ENCODE measurements around the gene MYH10. TPM values are rescaled to one million over a fixed set of nuclear protein-coding genes. Genes with fewer than 3 reads are reported as not detected.

The MYH10 gene
- total RNA-seq, 1 donor from 2014 or later = 75.7 TPM

DNA sequence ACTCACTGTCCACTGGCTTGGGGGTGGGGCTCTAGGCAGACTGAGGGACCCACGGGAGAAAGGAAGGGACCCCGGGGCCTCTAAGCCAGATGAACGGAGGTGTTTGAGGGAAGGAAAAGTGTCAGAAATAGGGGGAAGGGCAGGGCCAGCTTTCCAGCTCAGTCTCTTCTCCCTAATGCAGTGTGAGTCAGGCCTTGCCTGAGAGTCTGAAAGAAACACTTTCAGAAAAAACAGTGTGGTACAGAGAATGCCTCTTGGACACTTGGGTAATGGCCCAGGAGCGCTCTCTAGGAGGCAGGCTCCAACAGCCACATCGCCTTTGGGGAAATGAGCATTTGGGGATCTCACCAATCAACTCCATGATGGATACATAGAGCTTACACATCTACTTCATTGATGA lies 148.0 kb downstream of the MYH10 start:
- DNase-seq (ENCODE audit: low spot score) = no peak
- ATAC-seq = no peak
- intact Hi-C loops (cut with DNase I) = no loop called here

DNA sequence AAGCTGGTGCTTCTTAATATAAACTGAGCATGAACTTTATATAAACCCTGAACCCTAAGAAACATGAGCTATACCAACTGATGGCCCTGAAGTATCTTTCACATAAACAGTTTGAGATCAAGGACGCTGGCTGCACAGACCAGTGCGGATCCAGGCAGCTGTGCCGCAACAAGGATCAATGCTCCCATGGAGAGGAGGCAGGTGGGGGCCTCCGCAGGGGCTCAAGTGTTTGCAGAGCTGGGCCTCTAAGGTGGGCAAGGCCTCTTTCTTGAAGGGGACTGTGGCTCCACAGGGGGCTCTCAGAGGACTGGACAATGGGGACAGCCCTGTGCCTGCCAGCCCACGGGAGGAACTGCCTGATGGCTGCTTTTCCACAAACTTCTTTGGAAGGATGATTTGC lies 148.8 kb downstream of the MYH10 start:
- intact Hi-C loops (cut with DNase I) = no loop called here
- ATAC-seq (no peak), DNase-seq (ENCODE audit: low spot score) (no peak)

DNA sequence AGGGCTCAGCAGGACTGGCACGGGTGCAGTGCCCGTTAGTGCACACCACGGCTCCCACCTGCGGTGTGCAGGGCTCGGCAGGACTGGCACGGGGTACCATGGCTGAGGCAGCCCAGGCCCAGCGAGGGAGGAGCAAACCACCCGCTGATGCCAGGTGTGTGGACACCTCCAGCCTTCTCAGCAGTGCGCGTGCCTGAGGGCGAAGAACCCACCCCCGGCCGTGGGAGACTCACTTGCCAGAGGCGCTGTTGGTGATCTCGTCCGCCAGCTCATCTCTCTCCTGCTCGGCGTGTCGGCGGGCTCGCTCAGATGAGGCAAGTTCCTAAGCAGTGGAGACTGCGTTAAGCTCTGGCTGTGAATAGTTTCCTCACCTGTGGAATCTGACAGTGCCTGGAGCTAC lies 149.4 kb downstream of the MYH10 start:
- intact Hi-C loops (cut with DNase I) = no loop called here
- no peak for ATAC-seq

DNA sequence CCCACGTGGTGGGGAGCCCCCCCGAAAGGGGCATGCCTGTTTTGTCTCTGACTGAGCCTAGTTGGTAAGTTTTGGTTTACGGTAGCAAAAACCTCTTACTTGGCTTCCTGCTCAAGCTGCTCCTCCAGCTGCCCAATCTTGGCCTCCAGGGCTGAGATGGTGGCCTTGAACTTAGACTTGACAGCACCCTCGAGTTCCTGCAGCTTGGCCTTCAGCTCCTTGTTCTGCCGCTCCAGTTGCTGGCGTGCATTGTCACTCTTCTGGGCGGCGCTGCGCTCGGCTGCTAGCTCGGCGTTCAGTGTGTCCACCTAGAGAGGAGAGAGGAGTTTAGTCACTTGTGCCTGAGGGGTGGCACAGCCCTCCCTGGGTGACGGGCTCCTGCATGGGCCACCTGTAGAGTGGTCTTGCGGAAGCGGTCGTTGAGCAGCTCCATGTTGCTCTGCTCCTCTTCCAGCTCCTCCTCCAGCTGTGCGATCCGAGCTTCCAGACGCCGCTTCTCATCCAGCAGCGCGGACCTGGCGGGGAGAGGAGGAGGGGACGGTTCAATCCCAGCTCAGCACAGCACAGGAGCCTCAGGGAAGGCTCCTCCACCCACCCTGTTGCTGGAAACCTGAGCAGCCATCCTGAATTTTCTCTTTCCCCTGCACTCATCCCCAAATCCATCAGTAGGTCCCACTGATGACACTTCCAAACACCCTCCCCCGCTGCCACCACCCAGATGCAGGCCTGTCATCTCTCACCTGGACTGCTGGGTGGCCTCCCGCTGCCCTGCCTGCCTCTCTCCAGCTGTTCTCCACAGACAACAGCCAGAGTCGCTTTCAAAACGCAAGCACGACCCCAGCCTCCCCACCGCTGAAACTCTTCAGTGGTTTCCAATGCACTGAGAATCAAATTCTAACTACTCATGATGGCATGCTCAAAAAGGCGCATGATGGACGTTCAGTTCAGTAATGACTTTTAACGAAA lies 150.2 kb downstream of the MYH10 start:
- ATAC-seq = no peak
- intact Hi-C loops (cut with DNase I) = no loop called here
- DNase-seq (ENCODE audit: low spot score) = no peak

More for the DNA sequence above, 149.4 kb downstream of the MYH10 start:
- DNase-seq (ENCODE audit: low spot score) = no peak

DNA sequence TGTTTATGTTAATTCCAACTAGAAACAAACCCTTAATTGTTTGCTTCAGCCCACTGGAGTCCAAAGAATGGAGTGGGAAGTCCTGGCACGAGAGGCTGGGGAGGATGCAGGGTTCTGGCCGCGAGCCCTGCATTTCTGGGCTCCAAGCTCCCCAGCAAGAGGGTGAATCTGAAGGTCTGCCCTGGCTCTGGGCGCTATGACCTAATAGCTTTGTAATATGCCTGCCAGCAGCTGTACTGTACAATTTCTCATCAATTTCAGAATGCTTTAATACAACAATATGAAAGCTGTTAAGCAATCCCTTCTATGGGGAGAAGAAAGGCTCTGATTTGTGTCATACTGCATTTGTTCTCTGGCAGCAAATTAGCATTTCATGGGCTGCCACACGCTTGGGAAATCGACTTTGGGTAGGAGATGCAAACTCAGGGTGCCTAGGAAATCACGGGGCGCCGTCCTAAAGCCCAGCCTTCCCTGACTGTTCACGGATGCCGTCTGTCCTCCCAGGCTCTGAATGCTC lies 151.0 kb downstream of the MYH10 start:
- intact Hi-C loops (cut with DNase I) = no loop called here
- DNase-seq (ENCODE audit: low spot score) (peak; percentile 77), ATAC-seq (peak; percentile 88)

DNA sequence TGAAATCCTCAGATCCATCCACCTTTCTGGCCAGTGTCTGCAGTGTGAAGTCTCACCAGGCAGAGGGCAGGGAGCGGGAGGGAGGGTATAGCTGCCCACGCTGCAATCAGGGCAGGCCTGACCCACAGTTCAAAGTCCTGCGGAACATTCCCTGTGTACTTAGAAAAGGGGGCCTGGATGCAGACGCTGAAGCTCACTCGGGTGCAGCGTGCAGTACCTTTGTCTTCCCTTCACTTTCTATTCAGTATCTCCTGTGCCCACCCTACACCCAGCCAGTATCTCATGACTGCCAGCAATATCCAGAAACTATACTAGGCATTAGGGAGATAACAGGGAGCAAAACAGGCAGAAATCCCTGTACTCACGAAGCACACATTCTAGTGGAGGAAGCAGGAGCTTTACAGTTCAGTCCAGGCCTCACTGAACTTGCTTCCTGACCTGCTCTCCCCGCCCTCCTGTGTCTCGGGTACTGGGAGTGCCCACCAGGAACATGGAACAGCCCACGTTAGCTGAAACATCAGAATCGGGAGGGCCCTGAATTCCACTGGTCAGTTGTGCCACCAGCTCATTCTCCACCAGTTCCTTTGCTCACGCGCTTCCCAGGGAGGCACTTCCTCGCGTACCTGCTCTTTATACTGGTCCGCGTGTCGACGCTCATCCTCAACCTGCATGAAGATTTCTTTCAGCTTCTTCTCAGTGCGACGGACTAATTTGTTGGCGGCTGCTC lies 152.6 kb downstream of the MYH10 start:
- no peak for ATAC-seq
- no peak for DNase-seq (ENCODE audit: low spot score)
- intact Hi-C loops (cut with DNase I) = no loop called here

DNA sequence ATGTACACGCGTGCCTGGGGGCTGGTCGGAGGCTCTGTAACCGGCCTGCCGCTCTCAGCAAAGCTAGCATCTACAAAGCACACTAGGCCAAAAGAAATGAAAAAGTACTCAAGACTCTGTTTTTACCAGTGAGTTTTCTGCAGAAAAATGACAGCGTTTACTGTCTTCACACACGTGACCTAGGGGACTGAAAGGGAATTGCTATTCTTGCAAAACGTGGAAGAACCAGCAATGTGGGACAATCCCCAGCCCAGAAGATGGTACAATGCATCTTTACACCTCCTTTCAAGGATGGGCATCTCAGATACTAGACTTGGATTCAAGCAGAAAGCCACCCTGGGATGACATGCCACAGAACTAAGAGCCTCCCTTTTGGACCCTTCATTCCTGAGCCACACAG lies 153.4 kb downstream of the MYH10 start:
- intact Hi-C loops (cut with DNase I) = no loop called here
- no peak for ATAC-seq
- no peak for DNase-seq (ENCODE audit: low spot score)

DNA sequence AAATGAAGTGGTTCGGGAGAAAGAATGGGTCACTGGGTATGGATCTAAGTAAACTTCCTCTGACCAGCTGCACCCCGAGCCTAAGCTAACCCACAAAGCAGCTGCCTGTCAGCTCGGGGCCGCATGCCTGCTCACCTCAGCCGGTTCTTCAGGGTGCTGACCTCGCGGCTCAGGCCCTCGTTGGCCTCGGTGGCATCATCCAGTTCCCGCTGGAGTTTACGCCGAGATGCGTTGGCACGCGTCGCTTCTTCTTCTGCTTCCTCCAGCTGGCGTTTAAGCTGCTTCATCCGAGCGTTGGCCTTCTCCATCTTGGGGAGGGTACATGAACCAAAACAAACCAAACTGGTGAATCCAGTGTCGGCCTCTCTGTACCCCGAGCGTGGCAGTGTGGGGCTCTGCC lies 153.8 kb downstream of the MYH10 start:
- ATAC-seq (no peak), DNase-seq (ENCODE audit: low spot score) (no peak)
- intact Hi-C loops (cut with DNase I) = no loop called here

DNA sequence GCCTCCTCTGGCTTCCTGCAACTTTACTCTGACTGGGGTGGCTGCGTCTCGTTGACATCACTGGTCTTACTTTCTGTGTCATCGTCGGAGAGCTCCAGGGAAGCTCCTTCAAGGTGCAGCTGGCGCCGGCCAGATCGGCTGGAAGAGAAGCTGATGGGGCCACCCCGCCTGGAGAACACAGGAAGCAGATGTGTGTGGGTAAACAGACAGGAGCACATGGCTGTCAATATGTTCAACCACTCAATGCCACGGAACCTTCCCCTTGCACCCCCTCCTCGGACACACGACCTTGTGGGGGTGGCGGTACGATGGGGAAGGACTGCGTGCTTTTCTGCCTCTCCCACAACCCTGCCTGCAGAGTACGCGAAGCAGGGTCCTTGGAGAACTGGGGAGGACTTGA lies 154.7 kb downstream of the MYH10 start:
- ATAC-seq = no peak
- intact Hi-C loops (cut with DNase I) = no loop called here
- DNase-seq (ENCODE audit: low spot score) = no peak

DNA sequence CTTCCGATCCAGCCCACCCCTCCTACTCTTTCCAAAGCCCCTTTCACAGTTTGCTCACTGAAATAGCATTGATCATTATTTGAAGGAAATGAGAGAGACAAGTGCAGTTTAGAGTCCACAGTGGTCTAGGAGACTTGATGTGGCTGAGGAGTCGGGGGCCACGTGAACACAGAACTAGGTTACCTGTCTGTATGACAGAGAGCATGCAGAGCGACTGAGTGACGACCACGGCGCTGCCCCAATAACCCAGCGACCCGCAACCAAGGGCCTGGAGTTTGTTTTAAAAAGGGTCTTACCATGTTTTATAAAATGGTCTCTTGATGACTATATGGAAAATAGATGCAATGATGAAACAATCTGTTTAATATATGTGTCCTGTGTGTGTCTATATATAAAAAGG lies 155.3 kb downstream of the MYH10 start:
- no peak for DNase-seq (ENCODE audit: low spot score)
- ATAC-seq = no peak
- intact Hi-C loops (cut with DNase I) = no loop called here

DNA sequence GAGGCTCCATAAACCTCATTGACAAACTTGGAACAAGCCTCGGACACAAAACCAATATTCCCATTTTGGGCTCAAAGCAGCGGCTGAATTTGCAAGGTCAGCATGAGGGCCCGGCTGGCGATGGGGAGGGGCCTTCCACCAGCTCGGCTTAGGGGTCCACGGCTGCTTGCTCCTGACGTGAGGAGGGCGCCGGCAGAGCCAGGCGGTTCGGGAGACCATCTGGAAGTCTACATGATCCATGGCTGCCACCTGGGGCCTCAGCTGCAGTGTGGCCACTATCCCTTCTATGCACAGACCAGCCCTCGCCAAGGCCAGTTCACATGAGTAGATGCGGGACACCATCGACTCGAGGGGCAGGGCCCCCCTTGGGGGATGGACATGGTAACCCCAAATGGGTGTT lies 155.7 kb downstream of the MYH10 start:
- intact Hi-C loops (cut with DNase I) = no loop called here
- ATAC-seq (no peak), DNase-seq (ENCODE audit: low spot score) (no peak)

DNA sequence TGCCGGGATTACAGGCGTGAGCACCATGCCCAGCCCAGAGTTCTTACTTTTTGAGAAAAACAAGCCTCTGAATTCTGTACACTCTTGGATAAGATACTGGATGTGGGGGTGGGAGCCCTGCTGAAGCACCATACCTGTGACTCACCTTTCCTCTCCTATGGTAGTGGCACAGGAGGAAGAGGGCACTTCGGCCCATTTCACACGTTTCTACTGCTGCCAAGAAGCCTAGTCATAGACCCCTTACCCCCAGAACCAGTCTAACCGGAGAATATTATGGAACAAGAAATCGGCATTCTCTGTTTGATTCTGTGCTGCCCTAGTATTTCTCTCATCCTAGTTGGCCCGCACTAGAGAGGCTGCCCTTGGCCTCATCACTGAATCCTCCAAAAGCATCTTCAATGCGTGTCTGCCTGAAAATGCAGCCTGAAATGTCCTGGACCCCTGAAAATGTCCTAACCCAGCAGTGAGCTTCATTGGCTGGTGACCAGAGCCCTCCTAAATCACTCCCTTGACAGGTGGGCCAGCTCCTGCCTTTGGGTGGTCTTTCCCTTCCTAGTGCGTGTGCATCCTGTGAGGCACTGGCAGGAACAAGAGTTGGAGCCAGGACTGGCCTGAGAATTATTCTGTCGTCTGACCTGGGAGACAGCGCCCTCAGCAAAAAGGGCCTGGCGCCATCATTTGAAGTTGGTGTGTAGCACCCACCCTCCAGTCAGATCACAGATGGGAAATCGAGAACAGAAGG lies 156.9 kb downstream of the MYH10 start:
- DNase-seq (ENCODE audit: low spot score) (no peak), ATAC-seq (no peak)
- intact Hi-C loops (cut with DNase I) = no loop called here

DNA sequence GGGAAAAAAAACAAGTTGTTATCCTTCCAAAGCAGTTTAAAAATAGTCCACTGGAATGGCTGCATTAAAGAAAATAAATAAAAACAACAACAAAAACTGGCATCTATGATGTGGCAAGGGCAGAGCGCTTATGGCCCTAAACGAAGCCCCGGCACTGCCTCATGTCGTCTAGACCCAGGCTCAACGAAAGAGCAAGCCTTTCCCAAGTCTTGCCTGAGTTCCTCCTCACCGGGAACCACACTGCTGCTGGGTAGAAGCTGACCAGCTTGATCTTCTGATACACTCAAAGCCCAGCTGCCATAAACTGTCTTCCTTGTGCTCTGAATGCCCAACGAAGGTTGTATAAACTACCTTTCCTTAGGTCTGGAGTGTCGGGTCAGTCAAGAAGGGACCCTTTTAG lies 157.9 kb downstream of the MYH10 start:
- ATAC-seq = no peak
- intact Hi-C loops (cut with DNase I) = no loop called here
- no peak for DNase-seq (ENCODE audit: low spot score)

DNA sequence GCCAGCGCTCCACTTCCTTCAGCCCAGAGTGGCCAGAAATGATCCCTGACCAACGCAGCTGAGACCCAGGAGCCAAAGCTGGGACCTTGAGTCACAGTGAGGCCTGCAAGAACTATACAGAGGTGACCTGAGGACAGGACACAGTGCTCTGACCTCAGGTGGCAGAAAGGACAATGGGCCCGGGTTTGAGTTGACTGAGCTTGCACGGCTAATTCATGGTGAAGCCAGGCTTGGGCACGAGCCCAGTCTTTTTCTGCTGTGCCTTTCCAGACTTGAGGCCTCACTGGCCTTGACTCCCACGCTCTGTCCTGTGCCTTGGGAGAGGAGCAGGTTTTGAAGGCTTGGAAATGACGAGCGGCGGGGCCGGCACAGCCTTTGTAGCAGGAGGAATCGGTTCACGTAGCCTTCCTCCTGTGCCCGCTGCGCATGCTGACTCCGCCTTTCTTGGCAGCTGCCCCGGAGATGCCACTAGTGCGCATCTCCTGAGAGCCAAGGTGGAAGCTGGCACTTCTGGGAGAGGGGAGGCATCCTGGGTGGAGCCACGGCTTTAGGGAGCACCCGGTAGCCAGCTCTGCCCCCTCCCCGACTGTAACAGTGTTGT lies 160.0 kb downstream of the MYH10 start:
- ATAC-seq (no peak), DNase-seq (ENCODE audit: low spot score) (no peak)
- intact Hi-C loops (cut with DNase I) = no loop called here

DNA sequence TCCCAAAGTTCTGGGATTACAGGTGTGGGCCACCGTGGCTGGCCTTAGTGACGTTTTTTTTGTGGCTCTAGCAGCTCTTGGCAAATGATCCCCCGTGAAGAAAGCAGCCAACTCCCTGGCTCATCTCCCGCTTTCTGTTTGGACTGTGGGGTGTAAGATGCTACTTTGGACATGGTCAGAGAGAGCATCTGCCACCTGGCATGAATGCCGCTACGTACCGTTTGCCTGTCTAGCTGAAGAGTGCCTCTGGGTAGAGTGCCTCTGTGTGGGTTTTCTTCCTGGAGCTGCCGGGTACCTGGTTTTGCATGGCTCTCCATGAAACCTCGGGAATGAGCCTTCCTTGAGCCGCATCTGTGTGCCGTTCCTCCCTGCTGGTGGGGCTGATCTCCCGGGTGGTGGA lies 160.6 kb downstream of the MYH10 start:
- no peak for DNase-seq (ENCODE audit: low spot score)
- intact Hi-C loops (cut with DNase I) = no loop called here
- ATAC-seq = no peak

DNA sequence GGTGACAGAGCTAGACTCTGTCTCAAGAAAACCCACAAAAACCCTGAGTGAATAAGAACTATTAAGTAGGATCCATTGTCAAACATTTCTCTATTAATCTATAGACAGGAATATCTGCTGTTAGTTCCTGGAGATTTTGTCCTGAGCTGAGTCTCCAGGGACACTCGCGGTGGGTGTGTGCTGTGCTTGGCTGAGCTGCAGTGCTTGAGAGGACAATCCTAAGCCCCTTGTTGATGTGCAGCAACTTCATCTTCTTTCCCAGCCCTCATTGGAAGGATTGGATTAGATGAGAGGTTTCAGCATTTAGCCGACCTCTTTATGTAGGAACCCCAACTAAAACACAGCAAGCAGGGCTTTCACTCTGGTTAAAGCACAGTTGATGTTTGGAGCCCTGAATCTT lies 161.5 kb downstream of the MYH10 start:
- ATAC-seq (no peak), DNase-seq (ENCODE audit: low spot score) (no peak)
- intact Hi-C loops (cut with DNase I) = no loop called here

DNA sequence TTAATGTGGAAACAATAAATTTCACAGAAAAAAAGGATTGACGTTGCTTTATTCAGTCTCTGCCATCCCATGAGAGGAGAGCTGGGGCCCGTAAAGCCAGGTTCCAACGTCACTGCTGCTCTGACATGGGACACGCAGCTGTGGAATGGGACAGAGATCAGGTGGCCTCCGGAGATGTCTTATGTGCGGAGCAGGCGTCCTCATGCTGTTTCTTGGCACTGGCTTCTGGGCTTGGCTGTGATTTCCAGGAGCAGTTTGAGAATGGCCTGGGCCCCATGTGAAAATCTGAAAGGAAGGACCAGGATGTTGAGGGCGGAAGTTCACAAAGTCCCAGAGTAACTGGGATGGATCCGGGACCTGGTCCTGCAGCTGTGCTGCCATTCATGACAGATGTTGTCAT lies 162.4 kb downstream of the MYH10 start:
- intact Hi-C loops (cut with DNase I) = no loop called here
- DNase-seq (ENCODE audit: low spot score) = peak; percentile 73
- peak; percentile 83 for ATAC-seq

DNA sequence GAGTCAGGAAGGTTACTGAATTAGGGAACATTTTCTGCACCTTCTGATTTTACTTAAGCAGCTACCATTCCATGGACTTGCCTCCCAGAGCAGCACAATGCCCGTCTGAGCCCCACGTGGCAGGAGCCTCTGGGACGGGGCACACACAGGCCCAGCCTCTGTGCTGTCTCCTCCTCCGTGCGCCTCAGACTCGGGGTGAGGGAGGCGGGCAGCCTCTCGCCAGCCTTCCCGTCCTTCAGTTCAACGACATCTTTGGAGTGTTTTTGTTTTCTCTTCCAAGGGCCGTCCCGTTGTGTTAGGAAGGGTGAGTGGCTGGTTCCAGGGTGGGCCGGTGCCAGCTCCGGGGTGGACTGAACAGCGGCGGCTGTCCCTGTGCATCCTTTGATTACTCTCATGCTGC lies 163.0 kb downstream of the MYH10 start:
- ATAC-seq (peak; percentile 23), DNase-seq (ENCODE audit: low spot score) (no peak)
- intact Hi-C loops (cut with DNase I) = no loop called here

DNA sequence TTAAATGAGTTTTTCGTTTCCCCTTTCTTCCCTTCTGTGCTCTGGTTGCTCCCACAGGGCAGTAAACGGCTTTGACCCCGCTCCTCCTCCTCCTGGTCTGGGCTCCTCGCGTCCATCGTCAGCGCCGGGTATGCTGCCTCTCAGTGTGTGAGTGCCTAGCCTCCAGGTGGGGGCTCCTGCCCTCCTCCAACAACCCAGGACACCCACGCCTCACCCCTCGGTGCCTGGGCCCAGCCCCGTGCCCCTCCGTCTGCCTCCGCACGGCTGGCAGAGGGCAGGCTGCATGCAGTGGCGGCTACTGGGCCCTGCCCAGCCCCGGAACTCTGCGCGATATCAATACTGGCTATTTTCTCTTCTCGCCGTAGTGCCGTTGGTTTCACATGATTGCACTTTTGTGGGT lies 163.7 kb downstream of the MYH10 start:
- DNase-seq (ENCODE audit: low spot score) (no peak), ATAC-seq (peak; percentile 3)
- intact Hi-C loops (cut with DNase I) = no loop called here
